ENCODE data around the gene TFAM. TPM values are rescaled to one million over a fixed set of nuclear protein-coding genes. Genes with fewer than 3 reads are reported as not detected.

Gene TFAM
- total RNA-seq = 10 to 100 TPM; 85.4 to 92.5 TPM

DNA sequence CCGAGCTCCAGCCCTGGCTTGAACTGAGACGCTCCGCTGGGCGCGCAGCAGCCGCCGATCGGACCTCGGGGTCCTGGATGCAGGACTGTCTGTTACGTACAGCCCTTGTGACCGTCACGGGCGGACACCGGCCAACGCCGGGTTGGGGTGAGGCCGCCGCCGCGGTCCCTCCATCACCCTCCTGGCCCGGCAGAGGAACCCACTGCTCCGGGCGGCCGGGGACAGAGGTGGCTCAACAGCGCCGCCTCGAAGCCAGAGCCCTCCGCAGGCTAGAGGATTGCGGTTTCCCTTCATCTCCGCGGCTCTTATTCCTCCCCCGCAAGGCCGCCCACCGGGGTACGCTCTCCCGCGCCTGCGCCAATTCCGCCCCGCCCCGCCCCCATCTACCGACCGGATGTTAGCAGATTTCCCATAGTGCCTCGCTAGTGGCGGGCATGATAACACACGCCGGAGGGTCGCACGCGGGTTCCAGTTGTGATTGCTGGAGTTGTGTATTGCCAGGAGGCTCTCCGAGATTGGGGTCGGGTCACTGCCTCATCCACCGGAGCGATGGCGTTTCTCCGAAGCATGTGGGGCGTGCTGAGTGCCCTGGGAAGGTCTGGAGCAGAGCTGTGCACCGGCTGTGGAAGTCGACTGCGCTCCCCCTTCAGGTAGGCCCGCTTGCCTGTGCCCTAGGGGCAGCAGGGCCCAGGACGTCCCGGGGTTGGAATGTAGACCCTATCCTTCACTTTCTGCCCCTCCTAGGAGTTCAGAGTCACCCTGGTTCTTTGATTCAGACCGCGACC, at the start of gene TFAM:
TSS of gene TFAM (plus strand) at position 412 of the 785 bp plus-strand sequence. CDS start at position 550, 138 bp downstream.
- peak within 1 kb of the TSS; percentile 99 for H3K4me3 Mint-ChIP-seq
- DNase-seq = peak; percentile 99
- CTCF ChIA-PET = interaction anchor here (0.6 to 4.5 kb wide), 27 partner anchors 8 to 232 kb away, joined by 3 to 39 read pairs (median 4); partner anchors contain the start of genes CISD1 and UBE2D1
- intact Hi-C loops (cut with micrococcal nuclease) = loop anchor here (1.0 to 10.0 kb wide), 7 partner anchors 51 to 1522 kb away; partner anchors contain the start of genes BICC1 and CCDC6
- peaks cover 24% of the 10 kb centered on the region for H3K36me3 Mint-ChIP-seq
- POLR2A ChIA-PET = interaction anchor here (1.0 to 3.0 kb wide), 4 partner anchors 14 to 117 kb away, joined by 3 to 17 read pairs (median 8); partner anchors contain the start of genes CISD1, IPMK and UBE2D1
- H3K9me3 Mint-ChIP-seq = no peaks in the 10 kb centered on the region
- no peaks in the 10 kb centered on the region for H3K27me3 Mint-ChIP-seq
- H3K4me1 Mint-ChIP-seq (ENCODE audit: low read depth) = peaks cover 37% of the 10 kb centered on the region
- peak within 1 kb of the TSS; percentile 92 for H3K27ac Mint-ChIP-seq

DNA sequence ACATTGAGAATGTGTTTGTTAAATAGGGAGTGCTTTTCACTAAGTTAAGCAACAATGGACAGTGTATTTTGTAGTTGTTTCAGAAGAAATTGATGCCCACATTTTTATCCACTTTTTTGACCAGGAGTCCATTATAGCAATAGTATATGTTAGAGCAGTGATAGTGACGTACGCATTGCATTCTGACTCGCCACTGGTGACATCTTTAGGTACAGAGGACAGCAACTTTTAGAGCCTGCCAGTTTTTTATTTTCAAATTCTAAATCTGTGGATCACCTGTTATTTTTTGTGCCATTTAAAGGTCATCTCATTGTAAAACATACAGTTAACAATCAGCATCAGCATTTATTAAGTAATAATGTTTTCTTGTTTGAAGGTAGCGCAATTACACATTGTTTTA, 49.0 kb upstream of the TFAM start:
- Mint-ChIP-seq H3K4me1 (ENCODE audit: low read depth) (peaks cover 38% of the 10 kb centered on the region), H3K27me3 (peaks cover 5% of the 10 kb centered on the region), H3K27ac (no peak overlapping the region), H3K4me3 (peak overlapping the region; percentile 96), H3K36me3 (peaks cover 14% of the 10 kb centered on the region), H3K9me3 (no peaks in the 10 kb centered on the region)
- DNase-seq = no peak
- ChIA-PET POLR2A (interaction anchor here (1.4 to 2.1 kb wide), 2 partner anchors 49 to 69 kb away, joined by 3 to 17 read pairs; partner anchors contain the start of genes IPMK and TFAM), CTCF (interaction anchor here (1.8 kb wide), 1 partner anchor 48 kb away, joined by 11 read pairs; the partner anchor contains the start of gene TFAM)
- intact Hi-C loops (cut with micrococcal nuclease) = no loop called here

DNA sequence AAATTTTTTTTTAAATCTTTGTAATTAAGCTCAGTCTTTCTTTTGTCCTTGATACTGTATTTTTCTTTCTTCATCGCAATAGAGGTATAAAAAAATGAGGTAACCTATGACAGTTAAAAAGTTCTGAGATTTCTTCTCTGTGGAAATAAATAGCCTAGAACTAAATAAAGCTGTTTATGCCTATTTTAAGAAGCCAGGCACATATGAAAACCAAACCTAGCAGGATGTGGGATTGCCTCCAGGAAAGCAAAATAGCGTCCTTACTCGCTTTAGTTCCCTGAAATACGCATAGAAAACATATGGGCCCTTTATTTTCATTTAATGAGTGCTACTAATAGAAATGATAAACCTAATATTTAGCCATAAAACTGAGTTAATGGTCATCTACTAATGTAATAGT, 43.8 kb upstream of the TFAM start:
- POLR2A ChIA-PET = no interaction called here
- Mint-ChIP-seq H3K4me3 (no peak overlapping the region), H3K36me3 (peaks cover 13% of the 10 kb centered on the region), H3K4me1 (ENCODE audit: low read depth) (peaks cover 38% of the 10 kb centered on the region), H3K27me3 (no peaks in the 10 kb centered on the region), H3K9me3 (no peaks in the 10 kb centered on the region), H3K27ac (no peak overlapping the region)
- DNase-seq = no peak
- CTCF ChIA-PET = interaction anchor here (0.6 to 1.2 kb wide), 2 partner anchors 40 to 1860 kb away, joined by 3 read pairs; no protein-coding TSS in a partner anchor
- intact Hi-C loops (cut with micrococcal nuclease) = no loop called here

DNA sequence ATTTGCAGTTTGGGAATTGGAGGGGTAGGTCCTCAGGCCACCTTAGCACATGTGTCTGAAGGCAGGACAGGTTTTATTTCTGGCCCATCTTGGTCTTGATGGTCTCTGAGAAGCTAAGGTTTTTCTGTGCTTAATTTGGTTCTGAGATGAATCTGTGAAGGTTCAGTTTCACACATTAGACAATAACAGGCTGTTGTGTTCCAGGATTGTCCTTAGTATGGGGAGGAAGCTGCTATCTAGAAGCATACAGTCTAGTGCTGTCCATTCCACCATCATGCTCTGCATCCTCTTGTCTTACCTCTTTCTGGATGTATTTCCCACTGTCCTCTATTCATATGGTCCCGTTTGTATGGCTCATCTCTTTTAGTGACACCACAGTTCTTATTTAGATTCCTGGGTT, 43.3 kb upstream of the TFAM start:
- POLR2A ChIA-PET = no interaction called here
- CTCF ChIA-PET = interaction anchor here (1.2 kb wide), 1 partner anchor 39 kb away, joined by 3 read pairs; no protein-coding TSS in a partner anchor
- no peak overlapping the region for H3K4me3 Mint-ChIP-seq
- peaks cover 34% of the 10 kb centered on the region for H3K4me1 Mint-ChIP-seq (ENCODE audit: low read depth)
- no peaks in the 10 kb centered on the region for H3K9me3 Mint-ChIP-seq
- peaks cover 12% of the 10 kb centered on the region for H3K36me3 Mint-ChIP-seq
- no peaks in the 10 kb centered on the region for H3K27me3 Mint-ChIP-seq
- intact Hi-C loops (cut with micrococcal nuclease) = no loop called here
- DNase-seq = no peak
- no peak overlapping the region for H3K27ac Mint-ChIP-seq

- CTCF ChIA-PET = no interaction called here
Measured at GRCh38 chr10:58347967-58348366, 37.2 kb upstream of the TFAM start.

GRCh38 chr10:58348571-58349033, 36.6 kb upstream of the TFAM start:
- Mint-ChIP-seq H3K9me3 (no peaks in the 10 kb centered on the region), H3K27me3 (no peaks in the 10 kb centered on the region), H3K36me3 (peaks cover 9% of the 10 kb centered on the region), H3K4me3 (no peak overlapping the region), H3K27ac (no peak overlapping the region), H3K4me1 (ENCODE audit: low read depth) (peaks cover 25% of the 10 kb centered on the region)
- no peak for DNase-seq
- CTCF ChIA-PET = interaction anchor here (1.6 kb wide), 1 partner anchor 36 kb away, joined by 8 read pairs; the partner anchor contains the start of gene TFAM
- POLR2A ChIA-PET = no interaction called here
- intact Hi-C loops (cut with micrococcal nuclease) = no loop called here

More at GRCh38 chr10:58347967-58348366, 37.2 kb upstream of the TFAM start:
- POLR2A ChIA-PET = no interaction called here
- Mint-ChIP-seq H3K4me1 (ENCODE audit: low read depth) (peaks cover 25% of the 10 kb centered on the region), H3K36me3 (peaks cover 9% of the 10 kb centered on the region), H3K27me3 (no peaks in the 10 kb centered on the region), H3K9me3 (no peaks in the 10 kb centered on the region), H3K27ac (no peak overlapping the region), H3K4me3 (no peak overlapping the region)
- DNase-seq = no peak
- intact Hi-C loops (cut with micrococcal nuclease) = no loop called here

DNA sequence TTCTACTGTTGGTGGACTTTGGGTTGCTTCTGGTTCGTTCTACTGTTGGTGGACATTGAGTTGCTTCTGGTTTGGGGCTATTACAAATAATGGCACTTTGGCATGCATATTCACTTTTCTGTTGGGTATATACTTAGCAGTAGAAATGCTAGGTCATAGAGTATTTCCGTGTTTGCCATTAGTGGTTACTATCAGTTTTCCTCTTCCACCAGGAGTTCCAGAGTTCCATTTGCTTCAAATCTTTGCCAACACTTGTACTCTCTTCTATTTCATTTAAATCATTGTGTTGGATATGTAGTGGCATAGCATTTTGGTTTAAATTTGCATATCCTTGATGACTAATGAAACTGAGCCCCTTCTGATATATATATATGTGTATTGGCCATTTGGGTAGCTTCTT, 35.2 kb upstream of the TFAM start:
- POLR2A ChIA-PET = no interaction called here
- H3K4me1 Mint-ChIP-seq (ENCODE audit: low read depth) = peaks cover 22% of the 10 kb centered on the region

DNA sequence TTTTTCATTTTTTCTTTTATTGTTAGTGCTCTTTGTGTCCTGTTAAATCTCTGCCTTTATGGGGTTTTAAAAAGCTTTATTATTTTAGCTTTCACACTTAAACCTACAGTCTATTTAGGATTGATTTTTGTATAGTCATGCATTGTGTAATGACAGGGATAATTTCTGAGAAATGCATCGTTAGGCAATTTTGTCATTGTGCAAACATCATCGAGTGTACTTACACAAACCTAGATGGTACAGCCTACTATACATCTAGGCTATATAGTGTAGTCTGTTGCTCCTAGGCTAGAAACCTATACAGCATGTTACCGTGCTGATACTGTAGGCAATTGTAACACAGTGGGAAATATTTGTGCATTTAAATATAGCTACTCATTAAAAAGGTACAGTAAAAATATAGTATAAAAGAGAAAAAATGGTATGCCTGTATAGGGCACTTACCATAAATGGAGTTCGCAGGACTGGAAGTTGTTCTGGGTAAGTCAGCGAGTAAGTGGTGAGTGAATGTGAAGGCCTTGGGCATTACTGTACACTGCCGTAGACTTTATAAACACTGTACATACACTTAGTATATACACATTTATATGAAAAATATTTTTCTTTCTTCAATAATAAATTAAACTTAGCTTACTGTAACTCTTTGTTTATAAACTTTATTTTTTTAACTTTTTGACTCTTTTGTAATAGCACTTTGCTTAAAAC, 34.4 kb upstream of the TFAM start:
- H3K9me3 Mint-ChIP-seq = no peaks in the 10 kb centered on the region
- intact Hi-C loops (cut with micrococcal nuclease) = no loop called here
- DNase-seq = no peak
- no peak overlapping the region for H3K27ac Mint-ChIP-seq
- no peak overlapping the region for H3K4me3 Mint-ChIP-seq
- peaks cover 26% of the 10 kb centered on the region for H3K4me1 Mint-ChIP-seq (ENCODE audit: low read depth)
- CTCF ChIA-PET = interaction anchor here (1.5 kb wide), 2 partner anchors 34 to 52 kb away, joined by 3 to 7 read pairs; partner anchors contain the start of gene TFAM
- no peaks in the 10 kb centered on the region for H3K27me3 Mint-ChIP-seq
- H3K36me3 Mint-ChIP-seq = peaks cover 6% of the 10 kb centered on the region
- POLR2A ChIA-PET = no interaction called here

More for the DNA sequence above, 35.2 kb upstream of the TFAM start:
- CTCF ChIA-PET = interaction anchor here (1.5 to 1.6 kb wide), 3 partner anchors 34 to 51 kb away, joined by 3 to 8 read pairs (median 7); partner anchors contain the start of gene TFAM
- Mint-ChIP-seq H3K9me3 (no peaks in the 10 kb centered on the region), H3K27ac (no peak overlapping the region), H3K36me3 (peaks cover 9% of the 10 kb centered on the region), H3K27me3 (no peaks in the 10 kb centered on the region), H3K4me3 (no peak overlapping the region)
- no peak for DNase-seq
- intact Hi-C loops (cut with micrococcal nuclease) = no loop called here

DNA sequence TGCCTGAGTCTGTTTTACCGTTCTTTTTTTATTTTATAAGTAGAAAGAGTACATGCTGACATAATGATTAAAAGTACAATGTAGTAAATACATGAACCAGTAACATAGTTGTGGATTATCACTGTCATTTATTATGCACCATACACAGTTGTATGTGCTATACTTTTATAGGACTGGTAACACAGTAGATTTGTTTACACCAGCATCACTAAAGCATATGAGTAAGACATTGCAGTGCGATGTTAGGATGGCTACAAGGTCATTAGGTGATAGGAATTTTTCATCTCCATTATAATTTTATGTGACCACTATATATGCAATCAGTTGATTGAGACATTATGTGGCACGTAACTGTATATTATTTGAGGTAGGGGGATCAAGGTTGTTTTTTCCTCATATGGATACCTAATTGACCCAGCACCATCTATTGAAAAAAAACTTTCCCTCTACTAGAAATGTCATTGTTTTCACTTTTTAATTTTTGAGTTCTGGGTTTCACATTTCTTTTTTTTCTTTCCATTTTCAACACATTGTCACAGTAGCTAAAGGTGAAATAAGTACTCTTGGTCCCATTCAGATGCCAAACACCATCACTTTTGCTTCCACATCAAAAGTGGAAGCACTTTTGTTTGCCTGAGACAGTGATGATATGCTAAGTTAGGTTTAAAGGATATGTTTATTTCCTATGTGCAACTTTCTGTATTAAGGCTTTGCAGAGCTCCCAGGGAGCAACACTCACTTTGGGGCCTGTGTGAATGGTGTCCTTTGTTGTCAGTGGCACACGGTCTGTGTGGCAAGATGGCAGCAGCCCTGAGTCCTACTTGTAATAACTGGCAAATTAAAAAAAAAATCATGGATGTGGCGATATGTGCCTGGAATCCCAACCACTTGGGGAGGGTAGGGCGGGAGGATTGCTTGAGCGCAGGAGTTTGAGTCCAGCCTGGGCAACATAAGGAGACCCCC, 33.3 kb upstream of the TFAM start:
- Mint-ChIP-seq H3K27ac (no peak overlapping the region), H3K27me3 (no peaks in the 10 kb centered on the region), H3K4me1 (ENCODE audit: low read depth) (peaks cover 26% of the 10 kb centered on the region), H3K4me3 (no peak overlapping the region), H3K9me3 (no peaks in the 10 kb centered on the region), H3K36me3 (peaks cover 2% of the 10 kb centered on the region)
- no peak for DNase-seq
- ChIA-PET POLR2A (no interaction called here), CTCF (interaction anchor here (0.6 to 1.5 kb wide), 3 partner anchors 33 to 53 kb away, joined by 3 to 7 read pairs (median 4); partner anchors contain the start of gene TFAM)
- intact Hi-C loops (cut with micrococcal nuclease) = no loop called here

GRCh38 chr10:58352956-58353610, 32.1 kb upstream of the TFAM start:
- Mint-ChIP-seq H3K4me1 (ENCODE audit: low read depth) (peaks cover 31% of the 10 kb centered on the region), H3K36me3 (no peaks in the 10 kb centered on the region), H3K27ac (no peak overlapping the region), H3K9me3 (no peaks in the 10 kb centered on the region), H3K27me3 (no peaks in the 10 kb centered on the region), H3K4me3 (no peak overlapping the region)
- intact Hi-C loops (cut with micrococcal nuclease) = no loop called here
- no peak for DNase-seq
- ChIA-PET POLR2A (no interaction called here), CTCF (interaction anchor here (1.5 kb wide), 1 partner anchor 32 kb away, joined by 4 read pairs; no protein-coding TSS in a partner anchor)

- ChIA-PET POLR2A (no interaction called here), CTCF (no interaction called here)
- intact Hi-C loops (cut with micrococcal nuclease) = no loop called here
- Mint-ChIP-seq H3K9me3 (no peaks in the 10 kb centered on the region), H3K36me3 (no peaks in the 10 kb centered on the region), H3K4me1 (ENCODE audit: low read depth) (peaks cover 33% of the 10 kb centered on the region), H3K4me3 (no peak overlapping the region), H3K27ac (no peak overlapping the region), H3K27me3 (no peaks in the 10 kb centered on the region)
- no peak for DNase-seq
Measured at GRCh38 chr10:58356756-58357155, 28.5 kb upstream of the TFAM start.
